ENCODE results near the gene MTHFR. TPM values are rescaled to one million over a fixed set of nuclear protein-coding genes. Genes with fewer than 3 reads are reported as not detected.

Gene MTHFR
- total RNA-seq, 1 experiment from 2014 or later: 18.2 TPM

DNA sequence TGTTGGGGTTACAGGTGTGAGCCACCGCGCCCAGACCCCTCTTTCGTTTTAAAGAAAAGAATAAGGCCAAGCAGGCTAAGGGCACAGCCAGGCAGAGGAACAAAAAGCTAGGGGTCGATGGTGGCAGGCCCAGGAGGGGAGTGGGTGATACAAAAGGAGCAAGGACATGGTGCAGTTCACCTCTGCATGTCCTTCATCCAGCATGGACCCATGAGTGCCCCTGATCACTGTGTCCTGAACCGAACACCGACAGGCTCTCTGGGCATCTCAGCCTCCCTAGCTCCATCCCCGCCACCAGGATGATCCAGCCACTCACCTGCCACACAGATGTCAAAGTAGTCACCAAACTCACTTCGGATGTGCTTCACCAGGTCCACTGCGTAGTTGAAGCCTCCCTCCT is 5.9 kb downstream of the MTHFR start:
- Histone ChIP-seq H4K20me1 (ENCODE audit: control insufficient read depth, insufficient read depth, insufficient read length) (no peaks in the 10 kb centered on the region), H3K4ac (ENCODE audit: low read depth, low read length) (no peak overlapping the region), H3K56ac (ENCODE audit: insufficient read length, low read depth, low read length) (no peak overlapping the region), H2BK5ac (ENCODE audit: insufficient read length, low read length) (no peak overlapping the region), H2BK20ac (ENCODE audit: low read depth, low read length, poor library complexity, severe bottlenecking) (no peak overlapping the region), H4K5ac (ENCODE audit: insufficient read length, low read depth, low read length) (no peak overlapping the region), H3K4me1 (ENCODE audit: insufficient read depth, low read length) (no peaks in the 10 kb centered on the region; the same call in 1 of the 2 replicates), H3T11ph (ENCODE audit: low read length) (no peak overlapping the region), H3K18ac (ENCODE audit: insufficient read length, low read depth, low read length) (no peak overlapping the region), H3K79me2 (ENCODE audit: insufficient read depth, low read length) (no peaks in the 10 kb centered on the region), H2BK120ac (ENCODE audit: low read depth, low read length, poor library complexity, severe bottlenecking) (no peak overlapping the region), H3K23me2 (ENCODE audit: insufficient read length, low read depth, low read length, poor library complexity, severe bottlenecking) (peaks cover 10% of the 10 kb centered on the region), H2BK12ac (ENCODE audit: insufficient read length, low read depth, low read length) (no peak overlapping the region), H3K9ac (ENCODE audit: extremely low read depth, insufficient read length, low read length) (no peak overlapping the region), H3K23ac (ENCODE audit: insufficient read length, low read depth, low read length) (no peak overlapping the region), H4K8ac (replicated peaks; ENCODE audit: insufficient read length, low read depth, low read length) (no peak overlapping the region), H3K27me3 (ENCODE audit: insufficient read depth, low read length) (no peaks in the 10 kb centered on the region), H4K91ac (ENCODE audit: insufficient read length, low read depth, low read length) (no peak overlapping the region), H2AK5ac (ENCODE audit: insufficient read length, low read length) (no peak overlapping the region), H3K9me3 (ENCODE audit: control insufficient read depth, low read depth, low read length) (no peaks in the 10 kb centered on the region), H3K79me1 (ENCODE audit: insufficient read depth, low read depth, low read length, poor library complexity, severe bottlenecking) (no peaks in the 10 kb centered on the region), H2AFZ (ENCODE audit: low read length) (no peak overlapping the region), H3K14ac (ENCODE audit: insufficient read depth, low read length) (no peak overlapping the region), H2BK15ac (ENCODE audit: low read depth, low read length) (no peak overlapping the region), H3K27ac (ENCODE audit: insufficient read length, low read depth, low read length) (no peak overlapping the region), H3K4me2 (ENCODE audit: insufficient read depth, insufficient read length, low read length) (no peak overlapping the region)
- no CpG with 5 or more reads among the region's 9 CpGs for WGBS (ENCODE audit: extremely low coverage, insufficient read length, low lambda C conversion rate)
- Mint-ChIP-seq H3K27me3 (ENCODE audit: low read depth) (no peaks in the 10 kb centered on the region), H3K4me3 (no peak overlapping the region), H3K36me3 (ENCODE audit: insufficient read depth in 1 of 3, low read depth in 3 of 3) (peaks cover 18 to 42% (median 33%) of the 10 kb centered on the region in 3 experiments; a peak in 6 of 7 replicates), H3K9me3 (no peaks in the 10 kb centered on the region), H3K27ac (0 out of 7 replicates have a peak overlapping the region, but pooled peaks of 1 of the 3 experiments have one; percentile 14), H3K4me1 (peaks cover 23 to 32% of the 10 kb centered on the region in 2 experiments)
- TF ChIP-seq, protein P1, sequence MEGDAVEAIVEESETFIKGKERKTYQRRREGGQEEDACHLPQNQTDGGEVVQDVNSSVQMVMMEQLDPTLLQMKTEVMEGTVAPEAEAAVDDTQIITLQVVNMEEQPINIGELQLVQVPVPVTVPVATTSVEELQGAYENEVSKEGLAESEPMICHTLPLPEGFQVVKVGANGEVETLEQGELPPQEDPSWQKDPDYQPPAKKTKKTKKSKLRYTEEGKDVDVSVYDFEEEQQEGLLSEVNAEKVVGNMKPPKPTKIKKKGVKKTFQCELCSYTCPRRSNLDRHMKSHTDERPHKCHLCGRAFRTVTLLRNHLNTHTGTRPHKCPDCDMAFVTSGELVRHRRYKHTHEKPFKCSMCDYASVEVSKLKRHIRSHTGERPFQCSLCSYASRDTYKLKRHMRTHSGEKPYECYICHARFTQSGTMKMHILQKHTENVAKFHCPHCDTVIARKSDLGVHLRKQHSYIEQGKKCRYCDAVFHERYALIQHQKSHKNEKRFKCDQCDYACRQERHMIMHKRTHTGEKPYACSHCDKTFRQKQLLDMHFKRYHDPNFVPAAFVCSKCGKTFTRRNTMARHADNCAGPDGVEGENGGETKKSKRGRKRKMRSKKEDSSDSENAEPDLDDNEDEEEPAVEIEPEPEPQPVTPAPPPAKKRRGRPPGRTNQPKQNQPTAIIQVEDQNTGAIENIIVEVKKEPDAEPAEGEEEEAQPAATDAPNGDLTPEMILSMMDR (conservative IDR thresholded peaks at IDR 0.05): no peak
- no peak for DNase-seq
